GM10266 (cell line): ENCODE results near the gene SUV39H2.

Source experiments
- DNase-seq: peaks from one replicate; pipeline ENCODE4 v3.0.0; 2012; ENCODE audit errors: extremely low spot score
- TF ChIP-seq, protein P1 (sequence below): IDR thresholded peaks from 2 replicates; pipeline ENCODE4 v1.5.1; 2012; ENCODE audit warnings: mild to moderate bottlenecking, low read depth; ENCODE audit not compliant: control insufficient read depth, insufficient read depth; ENCODE audit errors: missing control alignments

SUV39H2 gene

DNA sequence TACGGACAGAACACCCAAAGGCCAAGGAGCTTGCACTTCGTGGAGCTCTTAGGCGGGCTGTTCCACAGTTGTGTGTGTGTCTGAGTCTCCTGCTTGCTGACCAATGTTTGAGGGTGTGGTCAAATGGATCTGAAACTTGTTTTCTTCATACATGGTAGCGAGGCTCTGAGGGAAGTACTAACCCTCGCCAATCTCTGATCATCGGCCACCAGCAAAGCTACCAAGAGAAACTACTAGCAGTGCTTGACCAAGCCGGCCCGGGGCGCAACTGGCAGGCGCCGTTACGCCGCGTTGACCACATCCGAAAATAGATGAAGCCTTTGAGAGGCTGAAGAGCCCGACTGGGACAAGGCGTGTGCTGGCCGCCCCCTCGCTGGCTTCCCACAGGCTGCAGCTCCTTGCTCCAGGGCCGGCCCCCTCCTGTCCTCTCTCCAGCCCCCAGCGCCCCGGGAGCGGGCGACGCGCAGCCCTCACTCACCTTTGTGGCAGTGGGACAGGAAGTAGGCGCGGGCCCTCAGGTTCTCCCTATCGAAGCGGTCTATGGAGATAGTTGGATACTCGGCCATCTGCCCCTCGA, 74.8 kb downstream of the SUV39H2 start:
- TF ChIP-seq, protein P1, sequence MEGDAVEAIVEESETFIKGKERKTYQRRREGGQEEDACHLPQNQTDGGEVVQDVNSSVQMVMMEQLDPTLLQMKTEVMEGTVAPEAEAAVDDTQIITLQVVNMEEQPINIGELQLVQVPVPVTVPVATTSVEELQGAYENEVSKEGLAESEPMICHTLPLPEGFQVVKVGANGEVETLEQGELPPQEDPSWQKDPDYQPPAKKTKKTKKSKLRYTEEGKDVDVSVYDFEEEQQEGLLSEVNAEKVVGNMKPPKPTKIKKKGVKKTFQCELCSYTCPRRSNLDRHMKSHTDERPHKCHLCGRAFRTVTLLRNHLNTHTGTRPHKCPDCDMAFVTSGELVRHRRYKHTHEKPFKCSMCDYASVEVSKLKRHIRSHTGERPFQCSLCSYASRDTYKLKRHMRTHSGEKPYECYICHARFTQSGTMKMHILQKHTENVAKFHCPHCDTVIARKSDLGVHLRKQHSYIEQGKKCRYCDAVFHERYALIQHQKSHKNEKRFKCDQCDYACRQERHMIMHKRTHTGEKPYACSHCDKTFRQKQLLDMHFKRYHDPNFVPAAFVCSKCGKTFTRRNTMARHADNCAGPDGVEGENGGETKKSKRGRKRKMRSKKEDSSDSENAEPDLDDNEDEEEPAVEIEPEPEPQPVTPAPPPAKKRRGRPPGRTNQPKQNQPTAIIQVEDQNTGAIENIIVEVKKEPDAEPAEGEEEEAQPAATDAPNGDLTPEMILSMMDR: peak; percentile 14
- DNase-seq: peak; percentile 28
